Measurements from ENCODE around the gene ARHGAP24. TPM values are rescaled to one million over a fixed set of nuclear protein-coding genes. Genes with fewer than 3 reads are reported as not detected.

The ARHGAP24 gene
- total and polyA plus RNA-seq, 9 donors = 6.6 to 16.7 (median 10.0) TPM

DNA sequence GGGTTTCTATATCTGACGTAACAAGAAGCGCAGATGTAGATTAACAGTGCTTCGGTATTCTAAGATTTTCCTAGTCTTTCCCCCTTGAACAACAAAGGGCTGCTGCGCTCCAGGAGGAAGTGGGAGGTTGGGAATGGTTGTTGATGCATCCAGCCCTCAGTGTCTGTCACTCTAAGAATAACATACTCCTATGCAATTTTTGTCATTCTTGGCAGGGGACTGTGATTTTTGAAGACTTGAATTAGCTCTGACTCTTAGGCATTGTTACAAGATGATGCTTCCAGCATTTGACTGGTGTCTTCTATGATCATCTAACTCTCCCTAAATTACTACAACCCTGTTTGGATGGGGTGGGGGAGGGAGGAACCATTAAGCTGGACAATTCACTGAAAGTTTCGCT, 394.2 kb downstream of the ARHGAP24 start:
- Histone ChIP-seq H3K36me3 (no peaks in the 10 kb centered on the region), H3K27ac (no peak overlapping the region), H3K4me1 (ENCODE audit: insufficient read depth) (peaks cover 2% of the 10 kb centered on the region), H3K4me3 (no peak overlapping the region), H3K27me3 (no peaks in the 10 kb centered on the region), H3K9me3 (no peaks in the 10 kb centered on the region)
- no peak for DNase-seq
- WGBS, 3 donors = 65 to 66% (median 65%) methylated on average over 5 of the region's 5 CpGs
- intact Hi-C loops (cut with DNase I) = no loop called here
- TF ChIP-seq, protein P1, sequence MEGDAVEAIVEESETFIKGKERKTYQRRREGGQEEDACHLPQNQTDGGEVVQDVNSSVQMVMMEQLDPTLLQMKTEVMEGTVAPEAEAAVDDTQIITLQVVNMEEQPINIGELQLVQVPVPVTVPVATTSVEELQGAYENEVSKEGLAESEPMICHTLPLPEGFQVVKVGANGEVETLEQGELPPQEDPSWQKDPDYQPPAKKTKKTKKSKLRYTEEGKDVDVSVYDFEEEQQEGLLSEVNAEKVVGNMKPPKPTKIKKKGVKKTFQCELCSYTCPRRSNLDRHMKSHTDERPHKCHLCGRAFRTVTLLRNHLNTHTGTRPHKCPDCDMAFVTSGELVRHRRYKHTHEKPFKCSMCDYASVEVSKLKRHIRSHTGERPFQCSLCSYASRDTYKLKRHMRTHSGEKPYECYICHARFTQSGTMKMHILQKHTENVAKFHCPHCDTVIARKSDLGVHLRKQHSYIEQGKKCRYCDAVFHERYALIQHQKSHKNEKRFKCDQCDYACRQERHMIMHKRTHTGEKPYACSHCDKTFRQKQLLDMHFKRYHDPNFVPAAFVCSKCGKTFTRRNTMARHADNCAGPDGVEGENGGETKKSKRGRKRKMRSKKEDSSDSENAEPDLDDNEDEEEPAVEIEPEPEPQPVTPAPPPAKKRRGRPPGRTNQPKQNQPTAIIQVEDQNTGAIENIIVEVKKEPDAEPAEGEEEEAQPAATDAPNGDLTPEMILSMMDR (IDR thresholded peaks at IDR 0.05) = no peak
- TF ChIP-seq POLR2A (IDR thresholded peaks at IDR 0.05) = no peak
- no peak for TF ChIP-seq EP300 (IDR thresholded peaks at IDR 0.05)

DNA sequence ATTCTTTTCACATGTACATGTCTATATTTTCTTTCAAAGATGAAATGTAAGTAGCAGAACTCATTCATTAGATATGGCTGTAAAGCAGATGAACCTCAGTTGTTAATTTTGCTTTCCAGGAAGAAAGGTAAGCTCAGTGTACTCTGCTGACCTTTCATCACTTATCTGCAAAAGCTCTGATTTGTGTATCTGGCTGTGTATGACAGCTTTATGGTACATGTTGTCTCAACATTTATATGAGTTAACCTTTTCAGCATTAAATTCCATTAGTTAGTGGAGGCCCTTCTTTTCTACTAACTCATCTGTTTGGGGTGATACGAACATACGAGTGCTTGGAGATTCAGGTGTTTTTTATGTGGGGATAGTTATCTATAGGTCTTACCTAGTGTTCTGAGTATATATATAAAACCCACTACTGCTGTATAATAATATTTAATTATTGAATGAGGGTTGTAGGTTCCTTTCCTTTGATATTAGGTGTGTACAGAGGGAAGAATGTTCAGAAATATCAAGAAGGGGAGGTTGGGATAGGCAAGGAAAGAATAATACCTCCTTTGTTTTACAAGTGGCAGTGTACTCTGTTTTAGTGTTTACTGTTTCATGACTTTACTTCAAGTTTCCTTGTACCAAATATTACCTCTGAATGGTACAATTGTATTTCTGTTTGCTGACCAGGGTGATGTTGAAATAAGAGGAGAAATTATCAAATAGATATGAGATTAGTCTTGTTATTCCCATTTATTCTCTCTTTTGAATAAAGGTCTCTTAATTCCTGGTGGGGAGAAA, 395.5 kb downstream of the ARHGAP24 start:
- H3K36me3 ChIP-seq = no peaks in the 10 kb centered on the region
- H3K4me3 ChIP-seq = no peak overlapping the region
- intact Hi-C loops (cut with DNase I) = no loop called here
- H3K9me3 ChIP-seq = no peaks in the 10 kb centered on the region
- no peaks in the 10 kb centered on the region for H3K27me3 ChIP-seq
- no peak for DNase-seq
- 94 to 98% (median 96%) methylated on average over 2 of the region's 2 CpGs for WGBS, 3 donors
- H3K4me1 ChIP-seq (ENCODE audit: insufficient read depth) = peaks cover 2% of the 10 kb centered on the region
- TF ChIP-seq POLR2A (IDR thresholded peaks at IDR 0.05) (no peak), EP300 (IDR thresholded peaks at IDR 0.05) (no peak)
- TF ChIP-seq, protein P1 (IDR thresholded peaks at IDR 0.05) = no peak
- H3K27ac ChIP-seq = no peak overlapping the region

DNA sequence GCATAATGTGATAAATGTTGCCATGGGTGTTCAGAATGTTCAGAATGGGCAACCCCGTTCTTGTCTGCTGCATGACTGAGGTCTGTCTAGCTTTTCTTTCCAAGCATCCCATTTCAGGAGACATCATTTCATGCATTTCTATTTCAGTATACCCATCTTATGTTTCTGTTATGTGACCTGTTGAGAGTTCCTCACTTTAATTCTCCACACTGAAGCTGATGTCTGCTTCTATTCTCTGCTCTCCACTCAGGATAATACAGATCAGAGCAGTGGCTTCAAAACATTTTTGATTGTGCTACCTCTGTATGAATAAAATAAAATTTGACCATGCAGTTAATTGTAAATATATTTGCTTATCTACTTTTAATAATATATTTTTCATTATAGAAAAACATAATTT, 398.6 kb downstream of the ARHGAP24 start:
- no peaks in the 10 kb centered on the region for H3K36me3 ChIP-seq
- TF ChIP-seq, protein P1 (IDR thresholded peaks at IDR 0.05) = no peak
- TF ChIP-seq POLR2A (IDR thresholded peaks at IDR 0.05) (no peak), EP300 (IDR thresholded peaks at IDR 0.05) (no peak)
- H3K4me1 ChIP-seq (ENCODE audit: insufficient read depth) = no peaks in the 10 kb centered on the region
- H3K9me3 ChIP-seq = no peaks in the 10 kb centered on the region
- H3K27me3 ChIP-seq = no peaks in the 10 kb centered on the region
- no peak overlapping the region for H3K27ac ChIP-seq
- DNase-seq = no peak
- intact Hi-C loops (cut with DNase I) = no loop called here
- WGBS, 3 donors = 92 to 100% (median 93%) methylated on average over 1 of the region's 1 CpG
- no peak overlapping the region for H3K4me3 ChIP-seq

DNA sequence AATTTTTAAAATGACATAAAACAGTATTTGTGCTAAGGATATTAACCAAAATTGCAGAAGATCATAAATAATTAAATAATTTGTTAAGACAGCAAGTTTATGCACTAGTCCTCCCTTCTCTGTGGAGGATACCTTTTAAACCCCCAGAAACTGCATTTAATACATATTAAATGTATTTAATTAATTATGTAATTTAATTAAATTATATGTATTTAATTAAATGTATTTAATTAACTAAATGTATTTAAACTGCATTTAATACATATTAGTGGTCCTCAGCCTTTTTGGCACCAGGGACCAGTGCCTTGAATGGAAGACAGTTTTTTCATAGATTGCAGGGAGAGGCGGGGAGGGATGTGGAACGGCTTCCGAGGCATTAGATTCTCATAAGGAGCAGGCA, 404.6 kb downstream of the ARHGAP24 start:
- Histone ChIP-seq H3K9me3 (no peaks in the 10 kb centered on the region), H3K27ac (no peak overlapping the region), H3K36me3 (no peaks in the 10 kb centered on the region), H3K27me3 (no peaks in the 10 kb centered on the region), H3K4me3 (no peak overlapping the region), H3K4me1 (ENCODE audit: insufficient read depth) (no peaks in the 10 kb centered on the region)
- 94 to 98% (median 95%) methylated on average over 3 of the region's 3 CpGs for WGBS, 3 donors
- DNase-seq = no peak
- TF ChIP-seq, protein P1 (IDR thresholded peaks at IDR 0.05) = no peak
- no peak for TF ChIP-seq POLR2A (IDR thresholded peaks at IDR 0.05)
- no peak for TF ChIP-seq EP300 (IDR thresholded peaks at IDR 0.05)
- intact Hi-C loops (cut with DNase I) = no loop called here

Data from ovary (tissue), 9 donors.